A549 (cell line): ENCODE results near the gene ZNF385B. TPM values are rescaled to one million over a fixed set of nuclear protein-coding genes. Genes with fewer than 3 reads are reported as not detected.

Source experiments
- ATAC-seq, 2 experiments: fragments of 200-7000 bp in 1 of 2; fragments of >200 bp in 1 of 2; cut with Nextera tagmentation in 1 of 2; cut with Tn5 transposase in 1 of 2; 3 replicates each; pipeline versions ENCODE4 v1.8.0 to v1.9.1; 2018 to 2020; ENCODE audit warnings: mild to moderate bottlenecking in 1 of 2, moderate library complexity in 1 of 2
- CTCF ChIA-PET: fragments of 300-600 bp; sonication (Branson Sonifier 250); formaldehyde crosslinking; extraction: SDS; loops from one replicate; lab custom pipeline; 2021; ENCODE audit warnings: antibody characterized with exemption, inconsistent platforms; lab: Yijun Ruan, JAX
- POLR2A ChIA-PET: fragments of 350-600 bp; formaldehyde crosslinking; extraction: SDS; loops from one replicate; lab custom pipeline; 2021; ENCODE audit warnings: antibody characterized with exemption, inconsistent platforms; lab: Yijun Ruan, JAX
- DNase-seq, 2 experiments: peaks; one replicate each; pipeline versions ENCODE4 v3.0.0 to v3.0.0-alpha.2; 2011 to 2016; ENCODE audit warnings: low read depth in 1 of 2, low spot score in 1 of 2
- FAIRE-seq: peaks from 2 replicates; lab custom pipeline; 2011; peaks lifted over from hg19 to GRCh38; lab: Jason Lieb, UNC
- H3K27ac ChIP-seq, 2 experiments: fragments of >200 bp; sonication (Bioruptor Twin); formaldehyde crosslinking; 3 replicates each; pipeline ENCODE4 v1.5.1; 2016 to 2017
- H3K4me1 ChIP-seq: fragments of >200 bp; sonication (Bioruptor Twin); formaldehyde crosslinking; 3 replicates; pipeline ENCODE4 v1.6.1; 2016
- H3K4me2 ChIP-seq: fragments of >200 bp; sonication (Bioruptor Twin); formaldehyde crosslinking; 3 replicates; pipeline ENCODE4 v1.6.1; 2016
- H3K4me3 ChIP-seq: fragments of >200 bp; sonication (Bioruptor Twin); formaldehyde crosslinking; 3 replicates; pipeline ENCODE4 v1.5.1; 2016
- H3K9me3 ChIP-seq: fragments of >200 bp; sonication (Bioruptor Twin); formaldehyde crosslinking; 3 replicates; pipeline ENCODE4 v1.6.1; 2016
- CBX8 ChIP-seq: fragments of 200-600 bp; sonication (generic); IDR thresholded peaks from 2 replicates; pipeline ENCODE4 v1.6.1; 2016
- CHD2 ChIP-seq: fragments of 150-350 bp; IDR thresholded peaks from 2 replicates; pipeline ENCODE4 v1.6.1; 2014; ENCODE audit warnings: low read length; ENCODE audit not compliant: partially characterized antibody
- EP300 ChIP-seq, 2 experiments: fragments of >200 bp; sonication (Bioruptor Twin); formaldehyde crosslinking; IDR thresholded peaks; 2 replicates in 1 of 2; 3 replicates in 1 of 2; pipeline ENCODE4 v1.6.1; 2016 to 2017
- GATA3 ChIP-seq: IDR thresholded peaks from 2 replicates; pipeline ENCODE4 v1.6.1; 2012; ENCODE audit warnings: borderline replicate concordance
- HOXA7 ChIP-seq: fragments of 250-450 bp; sonication (Bioruptor Pico); IDR thresholded peaks from 2 replicates; pipeline ENCODE4 v1.5.0; 2020; ENCODE audit warnings: mild to moderate bottlenecking, moderate library complexity
- HOXB13 ChIP-seq: fragments of 250-450 bp; sonication (Bioruptor Pico); IDR thresholded peaks from 2 replicates; pipeline ENCODE4 v1.5.0; 2020; ENCODE audit warnings: low read depth, mild to moderate bottlenecking, moderate library complexity
- HOXB5 ChIP-seq: fragments of 250-450 bp; sonication (Bioruptor Pico); IDR thresholded peaks from 2 replicates; pipeline ENCODE4 v1.5.0; 2020; ENCODE audit warnings: mild to moderate bottlenecking, moderate library complexity
- MYC ChIP-seq: IDR thresholded peaks from 2 replicates; pipeline ENCODE4 v1.6.1; 2012; ENCODE audit warnings: mild to moderate bottlenecking, inconsistent platforms, low read length, improper control_type of control experiment, borderline replicate concordance
- NPAS2 ChIP-seq: fragments of 250-450 bp; sonication (Bioruptor Pico); IDR thresholded peaks from 2 replicates; pipeline ENCODE4 v1.8.0; 2022; ENCODE audit warnings: mild to moderate bottlenecking, moderate library complexity, borderline replicate concordance
- NR3C1 ChIP-seq: fragments of >200 bp; sonication (Bioruptor Twin); formaldehyde crosslinking; IDR thresholded peaks from 3 replicates; pipeline ENCODE4 v1.6.1; 2017
- RCOR1 ChIP-seq: fragments of 150-350 bp; IDR thresholded peaks from 2 replicates; pipeline ENCODE4 v1.6.1; 2014; ENCODE audit warnings: antibody characterized with exemption, low read length, low read depth
- RFX5 ChIP-seq: fragments of 450-650 bp; IDR thresholded peaks from 2 replicates; pipeline ENCODE4 v1.7.1; 2014; ENCODE audit warnings: antibody characterized with exemption, mild to moderate bottlenecking, moderate library complexity
- SREBF2 ChIP-seq: fragments of 450-650 bp; IDR thresholded peaks from 2 replicates; pipeline ENCODE4 v1.6.1; 2014; ENCODE audit warnings: mild to moderate bottlenecking, moderate library complexity
- TP53 ChIP-seq: fragments of 250-450 bp; sonication (Bioruptor Pico); IDR thresholded peaks from 2 replicates; pipeline ENCODE4 v1.5.0; 2021; ENCODE audit warnings: mild to moderate bottlenecking, moderate library complexity
- ZC3H11A ChIP-seq: fragments of 450-650 bp; IDR thresholded peaks from 2 replicates; pipeline ENCODE4 v1.6.1; 2014; ENCODE audit warnings: antibody characterized with exemption, mild to moderate bottlenecking
- WGBS: methylation state at CpG from one replicate; pipeline ENCODE4 v1.1.6; 2017; ENCODE audit errors: missing lambda C conversion rate; 5-methylcytosine and 5-hydroxymethylcytosine counted together
- polyA plus RNA-seq, 4 experiments: library from polyadenylated mRNA; depleted of rRNA in 3 of 4; stranded (reverse); fragments of >200 nt; fragmentation: RNase III in 1 of 4; extraction: RNeasy Plus Mini Kit Qiagen cat#74134 plus additional on column Dnase treatment in 1 of 4; gene quantifications; 2 replicates in 3 of 4; 3 replicates in 1 of 4; pipeline ENCODE4 v1.2.3, GENCODE V29; 2011 to 2017
- TF ChIP-seq, protein P1 (sequence below): fragments of 200-600 bp; sonication (generic); IDR thresholded peaks from 2 replicates; pipeline ENCODE4 v1.6.1; 2016; ENCODE audit warnings: antibody characterized with exemption, mild to moderate bottlenecking, moderate library complexity
- TF ChIP-seq, protein P2 (sequence below): IDR thresholded peaks from 2 replicates; pipeline ENCODE4 v1.6.1; 2012
- TF ChIP-seq, protein P3 (sequence below): IDR thresholded peaks from 2 replicates; pipeline ENCODE4 v1.6.1; 2012; ENCODE audit warnings: low read depth, borderline replicate concordance
- TF ChIP-seq, protein P4 (sequence below): fragments of >200 bp; sonication (Bioruptor Twin); formaldehyde crosslinking; IDR thresholded peaks from 3 replicates; pipeline ENCODE4 v1.6.1; 2016
- TF ChIP-seq, protein P5 (sequence below): fragments of 250-450 bp; sonication (Bioruptor Pico); IDR thresholded peaks from 2 replicates; pipeline ENCODE4 v1.5.0; 2021; ENCODE audit warnings: mild to moderate bottlenecking, moderate library complexity, borderline replicate concordance

ZNF385B gene
- polyA plus RNA-seq, 2 of the 4 experiments (the other 2 are of a cell fraction), result not detected

DNA sequence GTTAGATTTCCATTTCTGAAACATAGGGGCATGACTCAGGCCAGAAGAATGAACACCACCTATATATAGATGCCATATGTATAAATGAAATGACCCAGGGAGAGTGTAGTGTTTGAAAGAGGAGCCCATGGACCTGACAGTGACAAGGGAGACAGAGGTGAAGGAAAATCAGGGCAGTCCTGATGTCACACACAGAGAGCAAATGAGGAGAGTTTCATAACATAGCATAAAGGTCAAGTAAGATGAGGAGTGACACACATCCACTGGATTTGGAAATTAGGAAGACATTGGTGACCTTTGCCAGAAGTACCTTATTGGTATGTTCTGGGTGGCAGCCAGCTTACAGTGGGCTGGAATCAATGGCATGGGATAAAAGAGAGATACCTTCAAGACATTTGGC is 276.7 kb downstream of the ZNF385B start:
- peaks cover 11% of the 10 kb centered on the region for H3K4me1 ChIP-seq
- TF ChIP-seq MYC, result no peak
- no peak for TF ChIP-seq RFX5
- no peak for TF ChIP-seq GATA3
- no peak for TF ChIP-seq NPAS2 (CRISPR knock-in tag)
- TF ChIP-seq EP300 (IDR thresholded peaks at IDR 0.05), result no peak
- TF ChIP-seq CHD2, result no peak
- TF ChIP-seq HOXA7 (CRISPR knock-in tag), result no peak
- TF ChIP-seq RCOR1, result no peak
- TF ChIP-seq, protein P1, sequence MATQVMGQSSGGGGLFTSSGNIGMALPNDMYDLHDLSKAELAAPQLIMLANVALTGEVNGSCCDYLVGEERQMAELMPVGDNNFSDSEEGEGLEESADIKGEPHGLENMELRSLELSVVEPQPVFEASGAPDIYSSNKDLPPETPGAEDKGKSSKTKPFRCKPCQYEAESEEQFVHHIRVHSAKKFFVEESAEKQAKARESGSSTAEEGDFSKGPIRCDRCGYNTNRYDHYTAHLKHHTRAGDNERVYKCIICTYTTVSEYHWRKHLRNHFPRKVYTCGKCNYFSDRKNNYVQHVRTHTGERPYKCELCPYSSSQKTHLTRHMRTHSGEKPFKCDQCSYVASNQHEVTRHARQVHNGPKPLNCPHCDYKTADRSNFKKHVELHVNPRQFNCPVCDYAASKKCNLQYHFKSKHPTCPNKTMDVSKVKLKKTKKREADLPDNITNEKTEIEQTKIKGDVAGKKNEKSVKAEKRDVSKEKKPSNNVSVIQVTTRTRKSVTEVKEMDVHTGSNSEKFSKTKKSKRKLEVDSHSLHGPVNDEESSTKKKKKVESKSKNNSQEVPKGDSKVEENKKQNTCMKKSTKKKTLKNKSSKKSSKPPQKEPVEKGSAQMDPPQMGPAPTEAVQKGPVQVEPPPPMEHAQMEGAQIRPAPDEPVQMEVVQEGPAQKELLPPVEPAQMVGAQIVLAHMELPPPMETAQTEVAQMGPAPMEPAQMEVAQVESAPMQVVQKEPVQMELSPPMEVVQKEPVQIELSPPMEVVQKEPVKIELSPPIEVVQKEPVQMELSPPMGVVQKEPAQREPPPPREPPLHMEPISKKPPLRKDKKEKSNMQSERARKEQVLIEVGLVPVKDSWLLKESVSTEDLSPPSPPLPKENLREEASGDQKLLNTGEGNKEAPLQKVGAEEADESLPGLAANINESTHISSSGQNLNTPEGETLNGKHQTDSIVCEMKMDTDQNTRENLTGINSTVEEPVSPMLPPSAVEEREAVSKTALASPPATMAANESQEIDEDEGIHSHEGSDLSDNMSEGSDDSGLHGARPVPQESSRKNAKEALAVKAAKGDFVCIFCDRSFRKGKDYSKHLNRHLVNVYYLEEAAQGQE, result no peak
- TF ChIP-seq, protein P2, sequence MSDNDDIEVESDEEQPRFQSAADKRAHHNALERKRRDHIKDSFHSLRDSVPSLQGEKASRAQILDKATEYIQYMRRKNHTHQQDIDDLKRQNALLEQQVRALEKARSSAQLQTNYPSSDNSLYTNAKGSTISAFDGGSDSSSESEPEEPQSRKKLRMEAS, result no peak
- H3K27ac ChIP-seq, result no peak overlapping the region
- H3K4me3 ChIP-seq, result no peak overlapping the region
- FAIRE-seq, result no peak
- CTCF ChIA-PET, result no interaction called here
- ATAC-seq, result no peak
- no peak overlapping the region for H3K4me2 ChIP-seq
- POLR2A ChIA-PET, result no interaction called here
- no peak for DNase-seq
- 0 out of 3 replicates have a peak, but pooled peaks cover 2% of the 10 kb centered on the region for H3K9me3 ChIP-seq

DNA sequence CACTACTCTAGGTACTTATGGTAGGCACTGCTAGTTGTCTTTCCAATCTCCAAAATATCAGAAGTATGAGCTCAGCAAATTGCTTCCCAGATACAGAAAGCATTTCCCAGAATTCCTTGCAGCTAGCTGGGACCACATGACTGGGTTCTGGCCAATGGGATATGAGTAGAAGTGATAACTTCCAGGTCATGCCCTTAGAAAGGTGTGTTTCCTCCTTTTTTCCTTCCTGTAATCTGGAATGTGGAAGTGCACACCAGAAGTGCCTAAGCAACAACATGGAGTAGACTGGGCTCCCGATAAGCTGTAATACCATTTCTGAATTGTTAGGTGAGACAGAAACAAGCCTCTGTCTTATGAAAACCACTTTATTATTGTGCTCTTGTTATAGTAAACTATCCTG is 279.8 kb downstream of the ZNF385B start:
- no peak for TF ChIP-seq MYC
- no peak for TF ChIP-seq CHD2
- TF ChIP-seq, protein P3, sequence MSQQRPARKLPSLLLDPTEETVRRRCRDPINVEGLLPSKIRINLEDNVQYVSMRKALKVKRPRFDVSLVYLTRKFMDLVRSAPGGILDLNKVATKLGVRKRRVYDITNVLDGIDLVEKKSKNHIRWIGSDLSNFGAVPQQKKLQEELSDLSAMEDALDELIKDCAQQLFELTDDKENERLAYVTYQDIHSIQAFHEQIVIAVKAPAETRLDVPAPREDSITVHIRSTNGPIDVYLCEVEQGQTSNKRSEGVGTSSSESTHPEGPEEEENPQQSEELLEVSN, result no peak
- TF ChIP-seq TP53 (CRISPR knock-in tag), result no peak
- no peak for TF ChIP-seq SREBF2
- no peak for TF ChIP-seq HOXB13
- TF ChIP-seq ZC3H11A, result no peak
- TF ChIP-seq, protein P4, sequence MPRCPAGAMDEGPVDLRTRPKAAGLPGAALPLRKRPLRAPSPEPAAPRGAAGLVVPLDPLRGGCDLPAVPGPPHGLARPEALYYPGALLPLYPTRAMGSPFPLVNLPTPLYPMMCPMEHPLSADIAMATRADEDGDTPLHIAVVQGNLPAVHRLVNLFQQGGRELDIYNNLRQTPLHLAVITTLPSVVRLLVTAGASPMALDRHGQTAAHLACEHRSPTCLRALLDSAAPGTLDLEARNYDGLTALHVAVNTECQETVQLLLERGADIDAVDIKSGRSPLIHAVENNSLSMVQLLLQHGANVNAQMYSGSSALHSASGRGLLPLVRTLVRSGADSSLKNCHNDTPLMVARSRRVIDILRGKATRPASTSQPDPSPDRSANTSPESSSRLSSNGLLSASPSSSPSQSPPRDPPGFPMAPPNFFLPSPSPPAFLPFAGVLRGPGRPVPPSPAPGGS, result no peak
- TF ChIP-seq, protein P5, sequence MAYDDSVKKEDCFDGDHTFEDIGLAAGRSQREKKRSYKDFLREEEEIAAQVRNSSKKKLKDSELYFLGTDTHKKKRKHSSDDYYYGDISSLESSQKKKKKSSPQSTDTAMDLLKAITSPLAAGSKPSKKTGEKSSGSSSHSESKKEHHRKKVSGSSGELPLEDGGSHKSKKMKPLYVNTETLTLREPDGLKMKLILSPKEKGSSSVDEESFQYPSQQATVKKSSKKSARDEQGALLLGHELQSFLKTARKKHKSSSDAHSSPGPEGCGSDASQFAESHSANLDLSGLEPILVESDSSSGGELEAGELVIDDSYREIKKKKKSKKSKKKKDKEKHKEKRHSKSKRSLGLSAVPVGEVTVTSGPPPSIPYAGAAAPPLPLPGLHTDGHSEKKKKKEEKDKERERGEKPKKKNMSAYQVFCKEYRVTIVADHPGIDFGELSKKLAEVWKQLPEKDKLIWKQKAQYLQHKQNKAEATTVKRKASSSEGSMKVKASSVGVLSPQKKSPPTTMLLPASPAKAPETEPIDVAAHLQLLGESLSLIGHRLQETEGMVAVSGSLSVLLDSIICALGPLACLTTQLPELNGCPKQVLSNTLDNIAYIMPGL (CRISPR knock-in tag), result no peak
- no peak for TF ChIP-seq HOXB5 (CRISPR knock-in tag)
- no peak for TF ChIP-seq CBX8
- no peak for TF ChIP-seq NR3C1
- TF ChIP-seq, all 56 proteins: peak for 0
- ATAC-seq (no peak), DNase-seq (peak in 1 of 2 experiments; percentile 9), FAIRE-seq (no peak)
- 85% methylated on average over 1 of the region's 1 CpG for WGBS
- H3K4me3 ChIP-seq, result no peak overlapping the region
- peaks cover 32% of the 10 kb centered on the region for H3K4me1 ChIP-seq
- H3K4me2 ChIP-seq, result no peak overlapping the region
- ChIA-PET CTCF (no interaction called here), POLR2A (no interaction called here)
- no peak overlapping the region for H3K27ac ChIP-seq
- H3K9me3 ChIP-seq, result 0 out of 3 replicates have a peak, but pooled peaks cover 2% of the 10 kb centered on the region
